Left lobe of liver (tissue), 2 donors: Measurements from ENCODE around the gene SPIN1. TPM values are rescaled to one million over a fixed set of nuclear protein-coding genes. Genes with fewer than 3 reads are reported as not detected.

Source experiments
- ATAC-seq: fragments of 200-7000 bp; cut with Tn5 transposase; one replicate; pipeline ENCODE4 v1.9.1; 2020; ENCODE audit warnings: mild to moderate bottlenecking, moderate library complexity
- DNase-seq: peaks from one replicate; pipeline ENCODE4 v3.0.0-alpha.2; 2020; ENCODE audit warnings: low spot score
- total RNA-seq: library from RNA; stranded (reverse); gene quantifications from one replicate; pipeline ENCODE4 v1.2.1, GENCODE V29; 2021
- donor health status: DM: no; HTN: no; CAD: no; lungs with moderate emphysema.
- donor health status: DM: no; HTN: yes; CAD: no.

Gene SPIN1
- total RNA-seq, 1 donor from 2014 or later, result 18.3 TPM

- ATAC-seq, result no peak
- no peak for DNase-seq
These were observed 99.9 kb downstream of the SPIN1 start for GRCh38 chr9:88488166-88488565.

- no peak for DNase-seq
These were observed 106.9 kb downstream of the SPIN1 start for GRCh38 chr9:88494983-88495721.

GRCh38 chr9:88497224-88497623, 109.0 kb downstream of the SPIN1 start:
- no peak for DNase-seq
- ATAC-seq, result no peak

More at GRCh38 chr9:88494983-88495721, 106.9 kb downstream of the SPIN1 start:
- no peak for ATAC-seq

GRCh38 chr9:88498880-88499279, 110.6 kb downstream of the SPIN1 start:
- DNase-seq (no peak), ATAC-seq (no peak)

GRCh38 chr9:88501086-88501485, 112.8 kb downstream of the SPIN1 start:
- ATAC-seq (no peak), DNase-seq (no peak)

- DNase-seq, result no peak
- no peak for ATAC-seq
These were observed 114.3 kb downstream of the SPIN1 start for GRCh38 chr9:88502552-88503034.

GRCh38 chr9:88503081-88503844, 115.0 kb downstream of the SPIN1 start:
- ATAC-seq (no peak), DNase-seq (no peak)

- DNase-seq (no peak), ATAC-seq (no peak)
These were observed 115.9 kb downstream of the SPIN1 start for GRCh38 chr9:88503845-88504764.

- DNase-seq (no peak), ATAC-seq (no peak)
These were observed 120.1 kb downstream of the SPIN1 start for GRCh38 chr9:88508326-88508725.

GRCh38 chr9:88511906-88512305, 123.7 kb downstream of the SPIN1 start:
- no peak for DNase-seq
- ATAC-seq, result no peak

GRCh38 chr9:88514247-88514646, 126.0 kb downstream of the SPIN1 start:
- ATAC-seq (no peak), DNase-seq (no peak)

GRCh38 chr9:88521308-88521707, 133.1 kb downstream of the SPIN1 start:
- ATAC-seq, result peak; percentile 30
- no peak for DNase-seq

GRCh38 chr9:88522360-88522759, 134.1 kb downstream of the SPIN1 start:
- ATAC-seq, result no peak
- no peak for DNase-seq

- DNase-seq, result no peak
- no peak for ATAC-seq
These were observed 134.8 kb downstream of the SPIN1 start for GRCh38 chr9:88523056-88523455.

GRCh38 chr9:88524911-88525310, 136.7 kb downstream of the SPIN1 start:
- no peak for DNase-seq
- ATAC-seq, result no peak

- ATAC-seq, result no peak
- no peak for DNase-seq
These were observed 139.4 kb downstream of the SPIN1 start for GRCh38 chr9:88527618-88528017.

Other genes starting within 250 kb of the SPIN1 start
- gene SPATA31C2, start 250.0 kb upstream of the SPIN1 start, total RNA-seq, result not detected
- gene NXNL2, start 146.7 kb downstream of the SPIN1 start, total RNA-seq, result not detected